Measurements from ENCODE around the gene MYLK2. TPM values are rescaled to one million over a fixed set of nuclear protein-coding genes. Genes with fewer than 3 reads are reported as not detected.
"Not testable (repeated sequence)": the region's sequence is repeated elsewhere in the genome, so short reads cannot be mapped to it uniquely, and the experiment has no call there.

Gene MYLK2
- total RNA-seq, 2 donors from 2014 or later = 4.9 to 9.3 TPM

DNA sequence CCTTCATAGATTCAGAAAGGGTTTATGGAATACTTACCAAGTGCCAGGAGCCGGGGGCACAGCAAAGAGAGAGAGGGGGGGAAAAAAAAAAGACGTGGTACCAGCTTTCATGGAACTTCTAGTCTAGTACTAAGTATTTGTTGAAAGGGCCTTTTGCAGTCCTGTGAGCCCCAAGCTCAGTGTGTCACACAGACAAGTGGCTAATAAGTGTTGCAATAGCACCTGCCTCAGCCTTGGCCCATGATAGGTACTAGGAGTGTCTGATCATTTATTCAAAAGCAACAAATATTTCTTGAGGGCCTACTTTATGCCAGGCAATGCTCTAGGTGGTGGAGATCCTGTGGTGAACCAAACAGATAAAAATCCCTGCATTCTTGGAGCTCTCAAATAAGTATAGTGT lies 7.9 kb downstream of the MYLK2 start:
- ATAC-seq (no peak), DNase-seq (no peak)
- intact Hi-C loops (cut with DNase I) = loop anchor here (5.0 kb wide), 1 partner anchor 205 kb away; no protein-coding TSS in a partner anchor
- H3K4me3 ChIP-seq = no peak overlapping the region
- peaks cover 11% of the 10 kb centered on the region for H3K4me1 ChIP-seq
- WGBS, 2 donors = 55 to 59% methylated on average over 2 of the region's 2 CpGs
- no peaks in the 10 kb centered on the region for H3K27me3 ChIP-seq
- H3K9me3 ChIP-seq = no peaks in the 10 kb centered on the region
- H3K27ac ChIP-seq = no peak overlapping the region
- H3K36me3 ChIP-seq (replicated peaks in 1 of 2; ENCODE audit: insufficient read depth in 1 of 2, low read depth in 2 of 2) = no peaks in the 10 kb centered on the region
- TF ChIP-seq CTCF (IDR thresholded peaks at IDR 0.05) = no peak
- no peak for TF ChIP-seq POLR2A (IDR thresholded peaks at IDR 0.05)

GRCh38 chr20:31828016-31828415 lies 8.9 kb downstream of the MYLK2 start:
- WGBS, 2 donors = 84 to 92% methylated on average over 11 of the region's 11 CpGs
- H3K9me3 ChIP-seq; H3K27me3 ChIP-seq; ATAC-seq; H3K4me3 ChIP-seq; H3K36me3 ChIP-seq (replicated peaks in 1 of 2; ENCODE audit: insufficient read depth in 1 of 2, low read depth in 2 of 2); H3K27ac ChIP-seq; H3K4me1 ChIP-seq; DNase-seq: not testable (repeated sequence)
- intact Hi-C loops (cut with DNase I) = loop anchor here (5.0 kb wide), 1 partner anchor 204 kb away; no protein-coding TSS in a partner anchor

DNA sequence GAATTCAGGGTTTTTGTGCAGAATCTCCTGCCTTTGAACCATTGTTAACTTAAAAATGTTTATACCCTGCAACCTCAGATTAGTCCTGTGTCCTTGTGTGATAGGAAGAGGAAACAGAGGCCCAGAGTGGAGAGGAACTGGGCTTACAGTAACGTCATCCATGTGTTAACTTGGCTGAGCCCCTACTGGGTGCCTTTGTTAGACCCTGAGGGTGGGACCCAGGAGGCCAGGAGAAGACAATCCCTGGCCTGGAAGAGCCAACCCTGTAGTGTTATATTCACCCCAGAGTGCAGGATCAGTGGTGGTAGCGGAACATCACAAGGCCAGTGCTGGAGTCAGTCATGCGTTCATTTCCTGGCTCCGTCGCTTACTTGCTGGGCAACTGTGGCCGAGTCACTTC lies 10.6 kb downstream of the MYLK2 start:
- no peak for TF ChIP-seq CTCF (IDR thresholded peaks at IDR 0.05)
- Histone ChIP-seq H3K4me3 (no peak overlapping the region), H3K27me3 (no peaks in the 10 kb centered on the region), H3K36me3 (replicated peaks in 1 of 2; ENCODE audit: insufficient read depth in 1 of 2, low read depth in 2 of 2) (no peaks in the 10 kb centered on the region), H3K9me3 (no peaks in the 10 kb centered on the region), H3K4me1 (no peaks in the 10 kb centered on the region), H3K27ac (no peak overlapping the region)
- intact Hi-C loops (cut with DNase I) = loop anchor here (5.0 kb wide), 1 partner anchor 203 kb away; no protein-coding TSS in a partner anchor
- ATAC-seq (no peak), DNase-seq (no peak)
- WGBS, 2 donors = 83 to 86% methylated on average over 6 of the region's 6 CpGs

GRCh38 chr20:31830406-31830981 lies 11.3 kb downstream of the MYLK2 start:
- intact Hi-C loops (cut with DNase I) = no loop called here
- Histone ChIP-seq H3K4me1 (no peaks in the 10 kb centered on the region), H3K36me3 (replicated peaks in 1 of 2; ENCODE audit: insufficient read depth in 1 of 2, low read depth in 2 of 2) (no peaks in the 10 kb centered on the region), H3K27me3 (no peaks in the 10 kb centered on the region), H3K9me3 (no peaks in the 10 kb centered on the region), H3K4me3 (no peak overlapping the region), H3K27ac (no peak overlapping the region)
- DNase-seq (no peak), ATAC-seq (no peak)
- TF ChIP-seq CTCF (IDR thresholded peaks at IDR 0.05) = no peak
- no peak for TF ChIP-seq POLR2A (IDR thresholded peaks at IDR 0.05)
- WGBS, 2 donors = 78 to 86% methylated on average over 6 to 8 of the region's 8 CpGs

GRCh38 chr20:31831211-31831610 lies 12.1 kb downstream of the MYLK2 start:
- Histone ChIP-seq H3K4me1 (peaks cover 3% of the 10 kb centered on the region), H3K27me3 (no peaks in the 10 kb centered on the region), H3K9me3 (no peaks in the 10 kb centered on the region), H3K4me3 (no peak overlapping the region), H3K27ac (no peak overlapping the region), H3K36me3 (replicated peaks in 1 of 2; ENCODE audit: insufficient read depth in 1 of 2, low read depth in 2 of 2) (no peaks in the 10 kb centered on the region)
- no peak for DNase-seq
- TF ChIP-seq CTCF (IDR thresholded peaks at IDR 0.05) (no peak), POLR2A (IDR thresholded peaks at IDR 0.05) (no peak)
- no peak for ATAC-seq
- WGBS, 2 donors = 86 to 92% methylated on average over 6 of the region's 6 CpGs
- intact Hi-C loops (cut with DNase I) = no loop called here

All from body of pancreas (tissue), 4 donors.